ENCODE results near the gene MFSD12. TPM values are rescaled to one million over a fixed set of nuclear protein-coding genes. Genes with fewer than 3 reads are reported as not detected.

The MFSD12 gene
- total RNA-seq, 4 donors from 2014 or later = 36.4 to 90.9 (median 66.7) TPM

- intact Hi-C loops (cut with DNase I) = no loop called here
- TF ChIP-seq CTCF (IDR thresholded peaks at IDR 0.05) (no peak), POLR2A (IDR thresholded peaks at IDR 0.05) (no peak)
- H3K4me1 ChIP-seq = no peaks in the 10 kb centered on the region
- no peaks in the 10 kb centered on the region for H3K27me3 ChIP-seq
- H3K9me3 ChIP-seq = no peaks in the 10 kb centered on the region
- peaks cover 56 to 62% of the 10 kb centered on the region in 2 donors for H3K36me3 ChIP-seq
- WGBS, 2 donors = 95 to 96% methylated on average over 20 of the region's 20 CpGs
- no peak overlapping the region for H3K27ac ChIP-seq
- H3K4me3 ChIP-seq (replicated peaks in 1 of 3) = no peak overlapping the region
- DNase-seq = no peak
Measured at GRCh38 chr19:3528539-3529211, 28.7 kb downstream of the MFSD12 start.

- 96 to 98% methylated on average over 8 to 11 of the region's 14 CpGs for WGBS, 2 donors
- intact Hi-C loops (cut with DNase I) = no loop called here
- no peaks in the 10 kb centered on the region for H3K4me1 ChIP-seq
- DNase-seq = no peak
- TF ChIP-seq POLR2A (IDR thresholded peaks at IDR 0.05) (no peak), CTCF (IDR thresholded peaks at IDR 0.05) (no peak)
- no peaks in the 10 kb centered on the region for H3K27me3 ChIP-seq
- no peak overlapping the region for H3K27ac ChIP-seq
- no peak overlapping the region for H3K4me3 ChIP-seq (replicated peaks in 1 of 3)
- no peaks in the 10 kb centered on the region for H3K9me3 ChIP-seq
- H3K36me3 ChIP-seq = peaks cover 56 to 60% of the 10 kb centered on the region in 2 donors
Measured at GRCh38 chr19:3528080-3528479, 29.3 kb downstream of the MFSD12 start.

GRCh38 chr19:3527238-3527910, 30.0 kb downstream of the MFSD12 start:
- intact Hi-C loops (cut with DNase I) = no loop called here
- no peak overlapping the region for H3K4me3 ChIP-seq (replicated peaks in 1 of 3)
- no peaks in the 10 kb centered on the region for H3K4me1 ChIP-seq
- 90 to 95% methylated on average over 4 to 20 of the region's 21 CpGs for WGBS, 2 donors
- H3K9me3 ChIP-seq = no peaks in the 10 kb centered on the region
- no peak for DNase-seq
- no peak for TF ChIP-seq CTCF (IDR thresholded peaks at IDR 0.05)
- TF ChIP-seq POLR2A (IDR thresholded peaks at IDR 0.05) = no peak
- H3K27ac ChIP-seq = no peak overlapping the region
- H3K36me3 ChIP-seq = peaks cover 53 to 54% of the 10 kb centered on the region in 2 donors
- H3K27me3 ChIP-seq = no peaks in the 10 kb centered on the region

GRCh38 chr19:3526507-3527237, 30.7 kb downstream of the MFSD12 start:
- WGBS, 2 donors = 95% methylated on average over 11 to 18 of the region's 28 CpGs
- DNase-seq = no peak
- TF ChIP-seq POLR2A (IDR thresholded peaks at IDR 0.05) = no peak
- no peak for TF ChIP-seq CTCF (IDR thresholded peaks at IDR 0.05)
- no peaks in the 10 kb centered on the region for H3K9me3 ChIP-seq
- H3K4me1 ChIP-seq = no peaks in the 10 kb centered on the region
- no peaks in the 10 kb centered on the region for H3K27me3 ChIP-seq
- H3K4me3 ChIP-seq (replicated peaks in 1 of 3) = no peak overlapping the region
- H3K27ac ChIP-seq = no peak overlapping the region
- intact Hi-C loops (cut with DNase I) = no loop called here
- H3K36me3 ChIP-seq = peaks cover 46 to 47% of the 10 kb centered on the region in 2 donors

All from thyroid gland (tissue), 4 donors.